ENCODE measurements around the gene GIN1.

- no peak for TF ChIP-seq CTCF (IDR thresholded peaks at IDR 0.05)
- TF ChIP-seq POLR2A (IDR thresholded peaks at IDR 0.05), result no peak
- no peak for TF ChIP-seq POLR2AphosphoS5 (IDR thresholded peaks at IDR 0.05)
These were observed 17.7 kb downstream of the GIN1 start for GRCh38 chr5:103102234-103102633.
